ENCODE results near the gene CPEB1.

The CPEB1 gene

DNA sequence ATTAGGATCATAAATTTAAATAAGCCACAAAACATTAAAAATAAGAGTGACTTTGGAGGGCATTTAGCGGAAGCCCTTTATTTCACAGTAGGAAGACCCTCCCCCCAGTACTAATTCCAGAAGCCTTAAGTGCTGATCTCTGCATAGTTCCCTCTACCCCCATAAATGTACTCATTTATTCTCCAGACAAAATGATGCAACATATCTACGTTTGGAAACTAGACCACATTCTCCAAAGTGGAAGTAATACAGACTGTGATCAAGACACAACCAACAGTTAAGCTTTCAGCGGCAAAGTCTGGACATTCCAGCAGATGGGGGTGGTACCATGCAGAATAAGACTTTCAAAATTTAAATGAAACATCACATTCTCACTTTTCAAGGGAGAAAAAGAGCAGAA lies 62.1 kb downstream of the CPEB1 start:
- peak; percentile 56 to 73 (median 62) for DNase-seq

DNA sequence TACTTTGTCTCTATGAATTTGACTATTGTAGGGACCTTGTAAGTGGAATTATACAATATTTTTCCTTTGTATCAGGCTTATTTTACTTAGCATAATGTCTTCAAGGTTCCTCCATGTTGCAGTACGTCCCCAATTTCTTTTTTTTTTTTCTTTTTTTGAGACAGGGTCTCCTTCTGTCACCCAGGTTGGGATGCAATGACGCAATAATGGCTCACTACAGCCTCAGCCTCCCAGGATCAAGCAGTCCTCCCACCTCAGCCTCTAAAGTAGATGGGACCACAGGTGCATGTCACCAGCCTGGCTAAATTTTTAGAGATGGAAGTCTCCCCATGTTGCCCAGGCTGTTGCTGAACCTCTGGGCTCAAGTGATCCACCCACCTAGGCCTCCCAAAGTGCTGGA lies 66.5 kb downstream of the CPEB1 start:
- DNase-seq: no peak

- DNase-seq: no peak
Measured at GRCh38 chr15:82575335-82575734, 71.8 kb downstream of the CPEB1 start.

GRCh38 chr15:82572986-82573385 lies 74.2 kb downstream of the CPEB1 start:
- no peak for DNase-seq

GRCh38 chr15:82572311-82572710 lies 74.9 kb downstream of the CPEB1 start:
- no peak for DNase-seq

GRCh38 chr15:82571722-82572222 lies 75.4 kb downstream of the CPEB1 start:
- DNase-seq: peak; percentile 45 to 71 (median 57)

GRCh38 chr15:82570721-82571508 lies 76.2 kb downstream of the CPEB1 start:
- no peak for DNase-seq

DNA sequence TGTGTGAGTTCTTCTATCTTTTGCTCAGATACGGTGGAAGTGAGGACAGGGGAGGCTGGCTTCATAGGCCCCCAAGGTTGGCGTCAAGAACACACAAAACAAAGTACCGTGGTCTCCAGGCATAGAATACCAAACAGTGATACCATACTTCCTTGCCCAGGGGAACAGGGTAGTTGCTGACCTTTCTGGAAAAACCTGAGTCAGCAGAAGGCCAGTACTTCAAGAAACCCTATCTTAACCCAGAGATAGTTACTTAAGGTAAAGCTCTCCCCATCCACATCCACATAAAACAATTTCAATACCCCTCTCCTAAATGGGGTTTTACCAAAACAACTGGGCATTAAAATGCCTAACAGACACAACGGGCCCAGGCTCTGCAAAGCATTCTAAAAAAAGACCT lies 77.3 kb downstream of the CPEB1 start:
- no peak for DNase-seq

DNA sequence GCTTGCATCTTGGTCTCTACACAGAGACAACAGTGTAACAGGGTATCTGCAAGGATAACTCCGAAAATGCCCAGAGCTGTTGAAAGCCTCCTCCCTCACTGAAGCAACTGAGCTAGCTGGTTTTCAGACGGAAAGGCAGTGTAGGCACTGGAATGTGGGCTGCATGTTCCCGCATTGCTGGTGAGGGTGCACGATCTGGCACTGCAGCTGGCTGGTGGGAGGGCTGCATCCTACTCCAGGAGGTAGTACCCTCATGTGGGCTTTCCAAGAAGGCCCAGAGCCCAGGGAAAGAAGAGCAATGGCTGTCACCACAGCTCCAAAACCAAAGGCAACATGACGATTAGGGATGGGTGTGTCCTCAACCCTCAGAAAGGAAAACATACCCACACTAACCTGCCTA lies 78.2 kb downstream of the CPEB1 start:
- DNase-seq: no peak

DNA sequence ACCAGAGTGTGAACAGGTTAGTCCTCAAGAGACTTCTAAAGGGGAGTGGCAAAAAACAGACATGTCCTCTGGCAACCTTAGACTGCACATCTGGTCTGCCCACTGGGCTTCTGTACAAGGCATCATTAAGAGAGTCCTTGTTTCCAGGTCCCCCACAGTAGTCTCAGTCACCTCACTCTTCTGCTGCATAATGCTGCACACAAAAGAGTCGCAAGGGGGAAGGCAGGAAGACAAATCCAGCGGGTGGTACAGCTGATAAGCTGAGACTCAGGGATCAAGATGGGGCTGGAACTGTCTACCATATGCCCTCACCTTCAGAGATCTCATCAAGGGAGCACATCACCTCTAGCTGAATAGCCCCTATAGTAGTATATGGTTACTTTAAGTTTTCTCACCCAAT lies 79.5 kb downstream of the CPEB1 start:
- DNase-seq: no peak

- no peak for DNase-seq
Measured at GRCh38 chr15:82566690-82567089, 80.5 kb downstream of the CPEB1 start.

DNA sequence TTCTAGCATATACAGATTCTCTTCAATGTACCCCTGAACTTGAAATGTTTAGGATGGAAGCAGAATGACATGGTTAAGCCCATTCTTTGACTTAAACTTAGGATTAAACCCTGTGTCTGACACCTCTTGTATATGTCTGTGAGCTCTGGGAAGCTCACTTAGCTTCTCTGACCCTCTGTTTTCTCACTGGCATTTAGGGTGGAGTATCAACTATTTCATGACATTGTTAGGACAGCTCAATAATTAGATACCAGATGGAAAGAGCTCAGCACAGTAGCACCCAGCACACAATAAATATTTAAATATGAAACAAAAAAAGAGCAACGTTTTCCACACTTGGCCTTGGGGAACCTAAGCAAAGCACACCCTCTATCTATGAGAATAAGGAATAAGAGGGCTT lies 88.7 kb downstream of the CPEB1 start:
- DNase-seq: no peak

- DNase-seq: no peak
Measured at GRCh38 chr15:82556315-82557035, 90.7 kb downstream of the CPEB1 start.

DNA sequence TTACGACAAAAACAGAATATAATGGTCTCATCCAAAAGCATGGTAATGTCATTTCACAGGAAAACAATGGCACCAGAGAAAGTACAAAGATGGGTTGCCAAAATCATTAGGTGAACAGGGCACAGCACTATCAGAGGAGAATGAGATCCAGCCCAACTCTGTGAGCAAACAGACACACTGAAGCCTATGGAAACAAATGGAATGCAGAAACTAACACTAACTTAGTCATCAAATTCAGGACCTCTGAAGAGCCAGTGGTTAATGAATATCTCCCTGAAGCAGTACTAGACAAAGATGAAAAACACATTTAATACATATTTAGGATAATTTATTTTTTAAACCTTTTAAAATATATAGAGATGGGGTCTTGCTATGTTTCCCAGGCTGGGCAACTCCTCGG lies 92.3 kb downstream of the CPEB1 start:
- DNase-seq: no peak

DNA sequence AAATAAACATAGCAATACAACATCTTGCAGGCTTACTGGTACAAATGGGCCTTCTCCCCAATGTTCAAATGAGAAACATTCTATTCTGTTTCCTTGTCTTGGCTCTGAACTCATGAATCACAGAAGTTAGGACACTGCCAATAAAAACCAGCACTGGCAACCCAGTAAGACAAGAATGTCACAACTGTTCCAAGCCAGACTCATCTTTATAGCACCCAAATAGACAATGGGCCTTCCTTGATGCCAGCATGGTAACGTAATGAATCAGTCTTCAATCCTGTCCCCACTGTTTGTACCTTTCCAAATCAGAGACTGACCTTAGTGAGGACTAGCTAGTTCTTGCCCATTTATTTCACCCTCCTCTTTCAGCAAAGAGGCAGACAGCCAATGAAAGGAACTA lies 92.8 kb downstream of the CPEB1 start:
- no peak for DNase-seq

DNA sequence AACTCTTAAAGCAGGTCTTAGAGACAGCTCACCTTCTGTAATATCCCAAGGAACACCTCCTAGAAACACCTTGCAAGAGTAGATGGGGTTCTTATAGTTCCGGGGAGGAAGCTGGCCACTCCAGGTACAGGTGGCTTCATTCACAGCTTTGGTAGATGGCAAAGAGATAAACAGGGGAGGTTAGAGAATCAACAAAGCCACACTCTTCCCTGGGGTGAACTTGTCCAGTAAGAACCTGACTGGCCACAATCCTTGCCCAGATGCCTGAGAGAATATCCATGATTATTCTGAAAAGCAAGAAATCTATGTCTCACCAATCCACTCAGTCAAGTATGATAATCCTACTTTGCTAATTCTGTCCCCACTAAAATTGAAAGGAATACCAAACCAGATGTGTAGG lies 93.3 kb downstream of the CPEB1 start:
- DNase-seq: no peak

- DNase-seq: no peak
Measured at GRCh38 chr15:82552861-82553260, 94.3 kb downstream of the CPEB1 start.

DNA sequence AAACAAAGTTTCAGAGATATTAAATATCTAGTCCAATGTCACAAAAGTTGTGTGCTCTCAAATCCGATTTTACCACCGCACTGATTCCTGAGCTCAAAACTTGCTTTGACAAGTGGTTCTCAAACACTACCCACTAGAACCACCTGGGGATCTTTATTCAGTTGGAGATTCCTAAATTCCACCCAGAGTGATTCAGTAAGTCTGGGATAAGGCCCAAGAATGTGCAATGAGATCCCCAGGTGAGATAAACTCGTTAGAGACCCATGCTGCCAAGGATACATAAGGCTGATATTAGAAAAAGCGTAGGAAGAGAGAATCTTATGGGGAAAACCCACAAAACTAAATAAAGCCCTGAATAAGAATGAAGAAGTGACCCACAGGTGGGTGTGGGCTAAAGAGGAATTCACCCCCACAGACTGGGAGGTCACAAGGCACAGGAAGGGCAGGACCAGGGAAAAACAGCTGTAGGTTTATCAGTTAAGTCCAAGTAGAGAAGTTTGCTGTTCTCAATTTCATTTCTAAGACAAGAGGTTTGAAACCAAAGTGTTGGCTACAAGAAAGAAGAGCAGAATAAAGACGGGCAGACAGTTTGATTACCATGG lies 95.4 kb downstream of the CPEB1 start:
- peak; percentile 69 to 73 (median 69) for DNase-seq

DNA sequence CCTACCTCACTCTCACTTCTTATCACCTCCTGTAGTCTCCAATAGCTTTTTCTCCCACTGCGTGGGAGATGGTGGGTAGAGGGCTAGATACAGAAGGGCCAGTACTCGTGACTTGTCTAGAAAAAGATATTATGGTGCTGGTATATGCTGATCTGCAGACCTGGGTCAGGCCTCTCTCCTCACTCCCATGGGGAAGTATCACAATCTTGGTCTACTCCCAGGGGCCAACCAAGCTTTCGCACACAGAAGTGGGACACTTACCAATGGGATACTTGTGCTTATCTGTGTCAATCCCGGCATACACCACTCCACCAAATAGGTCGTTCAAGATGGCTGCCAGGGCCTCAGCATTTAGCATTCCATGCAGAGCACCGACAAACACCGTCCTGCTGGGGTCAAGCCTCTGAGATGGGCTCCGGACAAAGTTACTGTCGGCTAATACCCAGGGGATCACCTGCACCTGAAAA lies 97.9 kb downstream of the CPEB1 start:
- no peak for DNase-seq

GRCh38 chr15:82548700-82549099 lies 98.5 kb downstream of the CPEB1 start:
- peak; percentile 39 to 55 (median 53) for DNase-seq

- DNase-seq: no peak
Measured at GRCh38 chr15:82545478-82545877, 101.7 kb downstream of the CPEB1 start.

DNA sequence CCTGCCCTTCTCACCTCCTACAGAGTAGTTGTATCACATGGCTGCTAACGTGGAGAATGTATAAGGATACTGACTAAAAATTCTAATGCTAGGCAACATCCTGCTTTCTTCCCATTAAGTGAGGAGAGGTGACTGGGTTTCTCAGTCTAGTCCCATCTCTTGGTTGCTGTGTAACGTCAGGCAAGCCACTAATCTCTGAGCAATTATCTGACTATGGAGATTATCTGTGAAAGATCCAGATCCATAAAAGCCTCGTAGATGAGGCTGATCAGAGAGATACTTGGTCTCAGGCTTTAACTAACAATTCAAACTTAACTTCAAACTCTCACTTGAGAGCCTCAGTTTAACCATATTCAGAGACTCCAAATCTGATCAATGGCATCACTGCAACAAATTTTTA lies 102.2 kb downstream of the CPEB1 start:
- no peak for DNase-seq

GRCh38 chr15:82544431-82544830 lies 102.7 kb downstream of the CPEB1 start:
- no peak for DNase-seq

DNA sequence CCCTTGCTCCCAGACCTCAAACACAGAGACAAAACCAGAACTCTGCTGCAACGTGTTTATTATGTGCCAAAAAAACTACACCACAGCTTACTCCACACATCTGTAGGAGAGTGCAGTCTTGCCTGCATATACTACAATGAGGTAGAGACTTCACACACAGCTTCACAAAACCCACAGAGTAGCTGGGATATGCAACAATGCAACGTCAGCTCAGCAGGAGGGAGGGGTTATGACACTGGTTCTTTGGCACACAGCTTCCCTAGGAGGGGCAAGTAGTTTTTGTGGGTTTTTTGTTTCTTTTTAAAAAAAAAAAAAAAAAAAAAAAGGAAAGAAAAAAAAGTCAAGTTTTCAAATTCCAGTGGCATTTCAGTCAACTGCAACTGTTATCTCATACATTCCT lies 104.0 kb downstream of the CPEB1 start:
- peak; percentile 61 to 69 (median 66) for DNase-seq

Data from suppressor macrophage treated with lipopolysaccharide for 1 hour (primary cell).